Measurements from ENCODE around the gene AKAP6.

AKAP6 gene

GRCh38 chr14:32650030-32650429, 320.9 kb downstream of the AKAP6 start:
- no peak overlapping the region for H2AFZ ChIP-seq
- H3K4me1 ChIP-seq, result no peaks in the 10 kb centered on the region
- no peak overlapping the region for H3K9ac ChIP-seq
- H3K27ac ChIP-seq, result no peak overlapping the region
- no peak overlapping the region for H3K4me2 ChIP-seq (ENCODE audit: low read length)
- no peaks in the 10 kb centered on the region for H3K79me2 ChIP-seq
- H3K4me3 ChIP-seq (ENCODE audit: low read depth, low read length), result no peak overlapping the region
- H3K36me3 ChIP-seq (ENCODE audit: control insufficient read depth, insufficient read depth, low read length), result no peaks in the 10 kb centered on the region
- H3K9me3 ChIP-seq (ENCODE audit: control insufficient read depth, low read length), result no peaks in the 10 kb centered on the region
- TF ChIP-seq CTCF (IDR thresholded peaks at IDR 0.05), result no peak
- H3K27me3 ChIP-seq (ENCODE audit: control insufficient read depth, insufficient read depth, low read length), result no peaks in the 10 kb centered on the region

GRCh38 chr14:32650665-32651064, 321.6 kb downstream of the AKAP6 start:
- Histone ChIP-seq H3K4me3 (ENCODE audit: low read depth, low read length) (no peak overlapping the region), H3K27ac (no peak overlapping the region), H3K4me2 (ENCODE audit: low read length) (no peak overlapping the region), H3K9me3 (ENCODE audit: control insufficient read depth, low read length) (no peaks in the 10 kb centered on the region), H3K27me3 (ENCODE audit: control insufficient read depth, insufficient read depth, low read length) (no peaks in the 10 kb centered on the region), H3K9ac (no peak overlapping the region), H2AFZ (no peak overlapping the region), H3K79me2 (no peaks in the 10 kb centered on the region), H3K4me1 (no peaks in the 10 kb centered on the region), H3K36me3 (ENCODE audit: control insufficient read depth, insufficient read depth, low read length) (no peaks in the 10 kb centered on the region)
- no peak for TF ChIP-seq CTCF (IDR thresholded peaks at IDR 0.05)

GRCh38 chr14:32654106-32654505, 325.0 kb downstream of the AKAP6 start:
- Histone ChIP-seq H3K79me2 (no peaks in the 10 kb centered on the region), H3K4me3 (ENCODE audit: low read depth, low read length) (no peak overlapping the region), H3K9me3 (ENCODE audit: control insufficient read depth, low read length) (no peaks in the 10 kb centered on the region), H3K27ac (no peak overlapping the region), H2AFZ (no peak overlapping the region), H3K4me2 (ENCODE audit: low read length) (no peak overlapping the region), H3K9ac (no peak overlapping the region), H3K36me3 (ENCODE audit: control insufficient read depth, insufficient read depth, low read length) (no peaks in the 10 kb centered on the region), H3K27me3 (ENCODE audit: control insufficient read depth, insufficient read depth, low read length) (no peaks in the 10 kb centered on the region), H3K4me1 (peaks cover 5% of the 10 kb centered on the region)
- no peak for TF ChIP-seq CTCF (IDR thresholded peaks at IDR 0.05)

- Histone ChIP-seq H3K27me3 (ENCODE audit: control insufficient read depth, insufficient read depth, low read length) (no peaks in the 10 kb centered on the region), H3K36me3 (ENCODE audit: control insufficient read depth, insufficient read depth, low read length) (no peaks in the 10 kb centered on the region), H3K4me3 (ENCODE audit: low read depth, low read length) (no peak overlapping the region), H3K9ac (no peak overlapping the region), H2AFZ (no peak overlapping the region), H3K79me2 (no peaks in the 10 kb centered on the region), H3K4me2 (ENCODE audit: low read length) (no peak overlapping the region), H3K9me3 (ENCODE audit: control insufficient read depth, low read length) (no peaks in the 10 kb centered on the region), H3K4me1 (peaks cover 5% of the 10 kb centered on the region), H3K27ac (no peak overlapping the region)
- no peak for TF ChIP-seq CTCF (IDR thresholded peaks at IDR 0.05)
These were observed 327.5 kb downstream of the AKAP6 start for GRCh38 chr14:32656601-32657000.

- TF ChIP-seq CTCF (IDR thresholded peaks at IDR 0.05), result no peak
- H3K9me3 ChIP-seq (ENCODE audit: control insufficient read depth, low read length), result no peaks in the 10 kb centered on the region
- H3K4me2 ChIP-seq (ENCODE audit: low read length), result no peak overlapping the region
- no peaks in the 10 kb centered on the region for H3K27me3 ChIP-seq (ENCODE audit: control insufficient read depth, insufficient read depth, low read length)
- H3K9ac ChIP-seq, result no peak overlapping the region
- peaks cover 5% of the 10 kb centered on the region for H3K4me1 ChIP-seq
- no peak overlapping the region for H3K4me3 ChIP-seq (ENCODE audit: low read depth, low read length)
- no peak overlapping the region for H2AFZ ChIP-seq
- no peaks in the 10 kb centered on the region for H3K36me3 ChIP-seq (ENCODE audit: control insufficient read depth, insufficient read depth, low read length)
- H3K79me2 ChIP-seq, result no peaks in the 10 kb centered on the region
- no peak overlapping the region for H3K27ac ChIP-seq
These were observed 328.0 kb downstream of the AKAP6 start for GRCh38 chr14:32657081-32657480.

Data from parathyroid adenoma (tissue), 2 donors.